Measurements from ENCODE around the gene ATP2B2. TPM values are rescaled to one million over a fixed set of nuclear protein-coding genes. Genes with fewer than 3 reads are reported as not detected.

Gene ATP2B2
- total RNA-seq, 1 donor from 2014 or later, result not detected

DNA sequence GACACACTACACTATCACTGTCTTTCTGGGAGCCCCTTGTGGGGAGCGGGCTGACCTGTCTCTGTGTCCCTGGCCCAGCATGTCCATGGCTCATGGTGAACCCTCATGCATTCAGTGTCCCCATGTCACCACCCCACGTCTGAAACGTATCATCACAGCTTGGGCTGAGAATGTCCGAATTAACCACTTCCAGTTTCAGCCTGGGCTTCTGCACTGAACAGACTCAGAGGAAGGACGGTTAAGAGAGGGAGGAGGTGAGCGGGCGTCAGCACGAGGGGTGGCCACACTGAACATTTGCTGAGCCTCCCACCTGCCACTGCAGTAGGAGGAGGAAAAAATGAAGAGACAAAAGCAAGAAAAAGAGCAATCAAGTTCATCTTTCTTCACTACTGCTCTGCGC, 30.5 kb downstream of the ATP2B2 start:
- no peak overlapping the region for H3K27ac ChIP-seq
- H3K4me2 ChIP-seq, result no peak overlapping the region
- H3K27me3 ChIP-seq, result no peaks in the 10 kb centered on the region
- Mint-ChIP-seq H3K27ac (peak overlapping the region; percentile 36), H3K27me3 (ENCODE audit: insufficient read depth, low read depth) (peaks cover 24% of the 10 kb centered on the region), H3K36me3 (no peaks in the 10 kb centered on the region), H3K4me1 (peaks cover 23% of the 10 kb centered on the region), H3K9me3 (peaks cover 10% of the 10 kb centered on the region), H3K4me3 (no peak overlapping the region)
- DNase-seq (ENCODE audit: low spot score), result no peak
- no peak overlapping the region for H3K4me3 ChIP-seq
- no peaks in the 10 kb centered on the region for H3F3A ChIP-seq (ENCODE audit: low read depth)
- TF ChIP-seq EZH2phosphoT487 (IDR thresholded peaks at IDR 0.05) (no peak), EZH2 (IDR thresholded peaks at IDR 0.05) (no peak)
- TF ChIP-seq, protein P1, sequence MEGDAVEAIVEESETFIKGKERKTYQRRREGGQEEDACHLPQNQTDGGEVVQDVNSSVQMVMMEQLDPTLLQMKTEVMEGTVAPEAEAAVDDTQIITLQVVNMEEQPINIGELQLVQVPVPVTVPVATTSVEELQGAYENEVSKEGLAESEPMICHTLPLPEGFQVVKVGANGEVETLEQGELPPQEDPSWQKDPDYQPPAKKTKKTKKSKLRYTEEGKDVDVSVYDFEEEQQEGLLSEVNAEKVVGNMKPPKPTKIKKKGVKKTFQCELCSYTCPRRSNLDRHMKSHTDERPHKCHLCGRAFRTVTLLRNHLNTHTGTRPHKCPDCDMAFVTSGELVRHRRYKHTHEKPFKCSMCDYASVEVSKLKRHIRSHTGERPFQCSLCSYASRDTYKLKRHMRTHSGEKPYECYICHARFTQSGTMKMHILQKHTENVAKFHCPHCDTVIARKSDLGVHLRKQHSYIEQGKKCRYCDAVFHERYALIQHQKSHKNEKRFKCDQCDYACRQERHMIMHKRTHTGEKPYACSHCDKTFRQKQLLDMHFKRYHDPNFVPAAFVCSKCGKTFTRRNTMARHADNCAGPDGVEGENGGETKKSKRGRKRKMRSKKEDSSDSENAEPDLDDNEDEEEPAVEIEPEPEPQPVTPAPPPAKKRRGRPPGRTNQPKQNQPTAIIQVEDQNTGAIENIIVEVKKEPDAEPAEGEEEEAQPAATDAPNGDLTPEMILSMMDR (IDR thresholded peaks at IDR 0.05), result no peak
- H3K79me2 ChIP-seq (ENCODE audit: low read depth), result no peaks in the 10 kb centered on the region
- peaks cover 13% of the 10 kb centered on the region for H3K4me1 ChIP-seq
- no peaks in the 10 kb centered on the region for H3K9me3 ChIP-seq (ENCODE audit: low read depth)
- no peak overlapping the region for H3K9ac ChIP-seq
- H2AFZ ChIP-seq (replicated peaks), result no peak overlapping the region
- H3K36me3 ChIP-seq, result no peaks in the 10 kb centered on the region
- H4K20me1 ChIP-seq (ENCODE audit: low read depth), result peaks cover 7% of the 10 kb centered on the region

DNA sequence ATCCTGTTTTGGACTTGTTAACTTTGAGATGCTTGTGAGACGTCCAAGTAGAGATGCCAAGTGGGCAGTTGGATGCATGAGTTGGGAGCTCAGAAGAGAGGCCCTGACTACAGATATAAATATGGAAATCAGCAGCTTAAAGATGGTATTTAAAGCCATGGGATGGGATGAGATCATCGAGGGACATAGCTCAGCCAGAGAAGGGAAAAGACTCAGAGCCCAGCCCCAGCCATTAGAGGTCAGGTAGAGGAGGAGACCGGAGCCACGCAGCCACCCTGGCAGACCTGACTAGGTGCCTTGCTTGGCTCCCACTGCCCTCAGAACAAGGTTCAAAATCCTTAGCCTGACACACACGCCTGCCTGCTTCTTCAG, 31.1 kb downstream of the ATP2B2 start:
- Histone ChIP-seq H3K9me3 (ENCODE audit: low read depth) (no peaks in the 10 kb centered on the region), H3K27me3 (no peaks in the 10 kb centered on the region), H3K9ac (no peak overlapping the region), H4K20me1 (ENCODE audit: low read depth) (peaks cover 7% of the 10 kb centered on the region), H3K4me2 (no peak overlapping the region), H2AFZ (replicated peaks) (no peak overlapping the region), H3K36me3 (no peaks in the 10 kb centered on the region), H3K27ac (no peak overlapping the region), H3K4me1 (peaks cover 13% of the 10 kb centered on the region), H3K4me3 (no peak overlapping the region), H3K79me2 (ENCODE audit: low read depth) (no peaks in the 10 kb centered on the region), H3F3A (ENCODE audit: low read depth) (no peaks in the 10 kb centered on the region)
- Mint-ChIP-seq H3K36me3 (no peaks in the 10 kb centered on the region), H3K4me1 (peaks cover 29% of the 10 kb centered on the region), H3K27me3 (ENCODE audit: insufficient read depth, low read depth) (peaks cover 24% of the 10 kb centered on the region), H3K27ac (peak overlapping the region; percentile 62), H3K4me3 (no peak overlapping the region), H3K9me3 (peaks cover 9% of the 10 kb centered on the region)
- DNase-seq (ENCODE audit: low spot score), result no peak
- TF ChIP-seq EZH2 (IDR thresholded peaks at IDR 0.05), result no peak

DNA sequence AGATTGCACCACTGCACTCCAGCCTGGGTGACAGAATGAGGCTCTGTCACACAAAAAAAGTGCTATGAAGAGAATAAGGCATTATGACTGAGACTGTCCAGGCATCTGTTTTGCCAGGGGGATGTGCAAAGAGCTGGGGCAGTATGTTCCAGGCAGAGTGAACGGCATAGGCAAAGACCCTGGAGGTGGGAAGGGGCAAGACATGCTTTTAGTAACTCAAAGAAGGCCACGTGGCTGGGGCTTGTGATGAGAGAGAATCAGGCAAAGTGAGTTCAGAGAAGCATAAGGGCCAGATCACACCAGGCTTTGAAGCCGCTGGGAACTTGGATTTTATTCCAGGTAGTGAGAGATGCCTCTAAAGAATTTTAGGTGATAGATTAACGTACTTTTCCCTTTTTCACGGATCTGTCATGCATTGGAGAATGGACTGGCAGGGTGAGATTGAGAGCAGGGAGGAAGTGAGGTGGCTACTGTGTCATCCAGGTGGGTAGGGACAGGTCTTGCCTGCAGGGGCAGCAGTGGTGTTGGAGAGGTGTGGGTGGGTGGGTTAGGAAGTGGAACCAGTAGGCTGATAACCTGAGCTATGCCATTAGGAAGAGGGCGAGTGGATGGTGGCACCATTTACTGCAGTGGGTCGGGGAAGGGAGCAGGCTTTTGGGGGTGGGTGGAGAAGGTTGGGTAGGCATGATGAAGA, 31.7 kb downstream of the ATP2B2 start:
- peaks cover 24% of the 10 kb centered on the region for H3K27me3 Mint-ChIP-seq (ENCODE audit: insufficient read depth, low read depth)
- Histone ChIP-seq H3K4me1 (peaks cover 13% of the 10 kb centered on the region), H2AFZ (replicated peaks) (no peak overlapping the region), H3K9ac (no peak overlapping the region), H3K79me2 (ENCODE audit: low read depth) (no peaks in the 10 kb centered on the region), H3K27me3 (no peaks in the 10 kb centered on the region), H3K4me3 (no peak overlapping the region), H4K20me1 (ENCODE audit: low read depth) (peaks cover 7% of the 10 kb centered on the region), H3K27ac (no peak overlapping the region), H3K36me3 (no peaks in the 10 kb centered on the region), H3K9me3 (ENCODE audit: low read depth) (no peaks in the 10 kb centered on the region), H3F3A (ENCODE audit: low read depth) (no peaks in the 10 kb centered on the region), H3K4me2 (no peak overlapping the region)
- H3K4me1 Mint-ChIP-seq, result peaks cover 32% of the 10 kb centered on the region
- H3K36me3 Mint-ChIP-seq, result no peaks in the 10 kb centered on the region
- TF ChIP-seq, protein P1 (IDR thresholded peaks at IDR 0.05), result no peak
- no peak for TF ChIP-seq EZH2phosphoT487 (IDR thresholded peaks at IDR 0.05)
- no peak for TF ChIP-seq EZH2 (IDR thresholded peaks at IDR 0.05)
- H3K27ac Mint-ChIP-seq, result peak overlapping the region; percentile 62
- peaks cover 6% of the 10 kb centered on the region for H3K9me3 Mint-ChIP-seq
- no peak overlapping the region for H3K4me3 Mint-ChIP-seq
- no peak for DNase-seq (ENCODE audit: low spot score)

DNA sequence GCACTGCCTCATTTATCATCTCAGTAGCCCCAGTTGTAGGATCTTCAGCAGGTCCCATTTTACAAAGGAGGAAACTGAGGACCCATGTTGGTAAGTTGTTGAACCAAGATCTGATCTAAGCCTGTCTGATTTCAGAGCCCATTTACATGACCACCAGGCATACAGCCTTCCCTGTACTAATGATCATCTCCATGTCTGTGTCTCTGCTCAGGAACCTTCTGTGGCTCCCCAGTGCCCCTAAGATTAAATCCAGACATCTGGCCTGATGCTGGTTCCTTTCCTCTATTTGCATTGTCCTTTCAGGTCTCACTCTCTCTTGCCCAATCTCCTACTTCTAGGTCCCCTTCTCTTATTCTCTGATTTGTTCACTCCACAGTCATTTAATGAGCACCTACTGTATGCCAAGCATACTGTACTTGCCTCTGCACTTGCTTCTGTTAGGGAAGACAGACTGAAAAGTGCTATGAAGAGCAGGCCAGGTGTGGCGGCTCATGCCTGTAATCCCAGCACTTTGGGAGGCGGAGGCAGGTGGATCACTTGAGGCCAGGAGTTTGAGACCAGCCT, 32.4 kb downstream of the ATP2B2 start:
- Histone ChIP-seq H4K20me1 (ENCODE audit: low read depth) (peaks cover 7% of the 10 kb centered on the region), H3F3A (ENCODE audit: low read depth) (no peaks in the 10 kb centered on the region), H2AFZ (replicated peaks) (no peak overlapping the region), H3K4me2 (no peak overlapping the region), H3K27ac (no peak overlapping the region), H3K9me3 (ENCODE audit: low read depth) (no peaks in the 10 kb centered on the region), H3K4me1 (peaks cover 13% of the 10 kb centered on the region), H3K4me3 (no peak overlapping the region), H3K9ac (no peak overlapping the region), H3K27me3 (no peaks in the 10 kb centered on the region), H3K79me2 (ENCODE audit: low read depth) (no peaks in the 10 kb centered on the region), H3K36me3 (no peaks in the 10 kb centered on the region)
- peak overlapping the region; percentile 54 for H3K4me3 Mint-ChIP-seq
- no peak overlapping the region for H3K27ac Mint-ChIP-seq
- no peak for TF ChIP-seq EZH2phosphoT487 (IDR thresholded peaks at IDR 0.05)
- TF ChIP-seq, protein P1 (IDR thresholded peaks at IDR 0.05), result no peak
- TF ChIP-seq EZH2 (IDR thresholded peaks at IDR 0.05), result no peak
- no peak for DNase-seq (ENCODE audit: low spot score)
- peaks cover 32% of the 10 kb centered on the region for H3K4me1 Mint-ChIP-seq
- H3K36me3 Mint-ChIP-seq, result no peaks in the 10 kb centered on the region
- peaks cover 24% of the 10 kb centered on the region for H3K27me3 Mint-ChIP-seq (ENCODE audit: insufficient read depth, low read depth)
- no peaks in the 10 kb centered on the region for H3K9me3 Mint-ChIP-seq
